SJSA1 (cell line): ENCODE measurements around the gene TMEM132D. TPM values are rescaled to one million over a fixed set of nuclear protein-coding genes. Genes with fewer than 3 reads are reported as not detected.
A peak's percentile ranks its signal among the peaks of the same experiment; 100 is the strongest.

Experiments used
- DNase-seq, 2 experiments: peaks; one replicate each; pipeline ENCODE4 v3.0.0-alpha.2; 2015 to 2020; ENCODE audit warnings: low spot score in 2 of 2, low read depth in 1 of 2
- H3K27ac ChIP-seq: fragments of 250-450 bp; sonication (Bioruptor Pico); 2 replicates; pipeline ENCODE4 v1.5.1; 2020; ENCODE audit warnings: mild to moderate bottlenecking, moderate library complexity
- H3K27me3 ChIP-seq: fragments of 250-450 bp; sonication (Bioruptor Pico); replicated peaks from 2 replicates; pipeline ENCODE4 v1.5.1; 2020; ENCODE audit warnings: mild to moderate bottlenecking, moderate library complexity
- H3K36me3 ChIP-seq: fragments of 250-450 bp; sonication (Bioruptor Pico); 2 replicates; pipeline ENCODE4 v1.5.1; 2020; ENCODE audit warnings: mild to moderate bottlenecking
- H3K4me1 ChIP-seq: fragments of 250-450 bp; sonication (Bioruptor Pico); replicated peaks from 2 replicates; pipeline ENCODE4 v1.6.1; 2021; ENCODE audit warnings: mild to moderate bottlenecking
- H3K4me3 ChIP-seq: fragments of 250-450 bp; sonication (Bioruptor Pico); 2 replicates; pipeline ENCODE4 v1.5.1; 2020; ENCODE audit warnings: mild to moderate bottlenecking
- H3K9me3 ChIP-seq: fragments of 250-450 bp; sonication (Bioruptor Pico); replicated peaks from 2 replicates; pipeline ENCODE4 v1.5.1; 2020; ENCODE audit warnings: mild to moderate bottlenecking
- total RNA-seq: library from RNA; depleted of rRNA; stranded (reverse); fragments of >200 nt; shearing (Covaris generic); gene quantifications from 2 replicates; pipeline ENCODE4 v1.2.3, GENCODE V29; 2014

Gene TMEM132D
- total RNA-seq, 1 experiment from 2014 or later, result not detected

- DNase-seq, result no peak
- H3K4me3 ChIP-seq, result no peak overlapping the region
- H3K9me3 ChIP-seq, result no peaks in the 10 kb centered on the region; the same call in 1 of the 2 replicates
- H3K4me1 ChIP-seq, result no peaks in the 10 kb centered on the region
- H3K36me3 ChIP-seq, result no peaks in the 10 kb centered on the region
- H3K27me3 ChIP-seq, result no peaks in the 10 kb centered on the region
- H3K27ac ChIP-seq, result no peak overlapping the region
These were observed 124.8 kb downstream of the TMEM132D start for GRCh38 chr12:129779033-129779432.

- Histone ChIP-seq H3K9me3 (peaks cover 3% of the 10 kb centered on the region; the same call in 1 of the 2 replicates), H3K36me3 (no peaks in the 10 kb centered on the region)
- DNase-seq, result no peak
These were observed 126.7 kb downstream of the TMEM132D start for GRCh38 chr12:129776977-129777667.

GRCh38 chr12:129772501-129773493, 131.0 kb downstream of the TMEM132D start:
- H3K27me3 ChIP-seq, result no peaks in the 10 kb centered on the region
- H3K4me1 ChIP-seq, result no peaks in the 10 kb centered on the region
- H3K4me3 ChIP-seq, result no peak overlapping the region
- H3K36me3 ChIP-seq, result no peaks in the 10 kb centered on the region
- no peak for DNase-seq
- no peak overlapping the region for H3K27ac ChIP-seq
- H3K9me3 ChIP-seq, result peaks cover 3% of the 10 kb centered on the region; the same call in 1 of the 2 replicates

More at GRCh38 chr12:129776977-129777667, 126.7 kb downstream of the TMEM132D start:
- Histone ChIP-seq H3K4me1 (no peaks in the 10 kb centered on the region), H3K27ac (no peak overlapping the region), H3K27me3 (no peaks in the 10 kb centered on the region), H3K4me3 (no peak overlapping the region)

- DNase-seq, result no peak
- no peak overlapping the region for H3K4me3 ChIP-seq
- H3K4me1 ChIP-seq, result no peaks in the 10 kb centered on the region
- peaks cover 3% of the 10 kb centered on the region; the same call in 1 of the 2 replicates for H3K9me3 ChIP-seq
- no peaks in the 10 kb centered on the region for H3K27me3 ChIP-seq
- no peaks in the 10 kb centered on the region for H3K36me3 ChIP-seq
- no peak overlapping the region for H3K27ac ChIP-seq
These were observed 132.6 kb downstream of the TMEM132D start for GRCh38 chr12:129771238-129771637.

- Histone ChIP-seq H3K27ac (no peak overlapping the region), H3K4me3 (no peak overlapping the region), H3K36me3 (no peaks in the 10 kb centered on the region), H3K9me3 (no peaks in the 10 kb centered on the region), H3K4me1 (no peaks in the 10 kb centered on the region), H3K27me3 (no peaks in the 10 kb centered on the region)
- DNase-seq, result no peak
These were observed 138.1 kb downstream of the TMEM132D start for GRCh38 chr12:129765719-129766118.

GRCh38 chr12:129762436-129762835, 141.4 kb downstream of the TMEM132D start:
- Histone ChIP-seq H3K9me3 (no peaks in the 10 kb centered on the region), H3K36me3 (no peaks in the 10 kb centered on the region), H3K27me3 (no peaks in the 10 kb centered on the region), H3K27ac (no peak overlapping the region), H3K4me1 (no peaks in the 10 kb centered on the region), H3K4me3 (no peak overlapping the region)
- no peak for DNase-seq

- Histone ChIP-seq H3K27ac (peak overlapping the region; percentile 43; the same call in 1 of the 2 replicates), H3K27me3 (no peaks in the 10 kb centered on the region), H3K4me1 (no peaks in the 10 kb centered on the region), H3K36me3 (no peaks in the 10 kb centered on the region), H3K4me3 (no peak overlapping the region), H3K9me3 (no peaks in the 10 kb centered on the region)
- DNase-seq, result peak in 1 of 2 experiments; percentile 12
These were observed 150.2 kb downstream of the TMEM132D start for GRCh38 chr12:129753586-129753985.

- no peaks in the 10 kb centered on the region for H3K36me3 ChIP-seq
- no peak overlapping the region for H3K27ac ChIP-seq
- H3K4me1 ChIP-seq, result no peaks in the 10 kb centered on the region
- DNase-seq, result no peak
- H3K27me3 ChIP-seq, result no peaks in the 10 kb centered on the region
- no peak overlapping the region for H3K4me3 ChIP-seq
- H3K9me3 ChIP-seq, result no peaks in the 10 kb centered on the region; the same call in 1 of the 2 replicates
These were observed 153.4 kb downstream of the TMEM132D start for GRCh38 chr12:129750421-129750820.

- no peaks in the 10 kb centered on the region for H3K4me1 ChIP-seq
- no peak overlapping the region for H3K4me3 ChIP-seq
- H3K36me3 ChIP-seq, result no peaks in the 10 kb centered on the region
- DNase-seq, result no peak
- H3K27ac ChIP-seq, result no peak overlapping the region
- no peaks in the 10 kb centered on the region for H3K27me3 ChIP-seq
- no peaks in the 10 kb centered on the region; the same call in 1 of the 2 replicates for H3K9me3 ChIP-seq
These were observed 157.5 kb downstream of the TMEM132D start for GRCh38 chr12:129746318-129746717.

GRCh38 chr12:129729170-129729569, 174.7 kb downstream of the TMEM132D start:
- Histone ChIP-seq H3K36me3 (no peaks in the 10 kb centered on the region), H3K4me1 (no peaks in the 10 kb centered on the region), H3K9me3 (peaks cover 8% of the 10 kb centered on the region; the same call in 1 of the 2 replicates), H3K27ac (no peak overlapping the region), H3K27me3 (no peaks in the 10 kb centered on the region), H3K4me3 (no peak overlapping the region)
- DNase-seq, result no peak

GRCh38 chr12:129727100-129727499, 176.7 kb downstream of the TMEM132D start:
- peaks cover 4% of the 10 kb centered on the region; the same call in 1 of the 2 replicates for H3K9me3 ChIP-seq
- DNase-seq, result no peak
- no peaks in the 10 kb centered on the region for H3K27me3 ChIP-seq
- no peak overlapping the region for H3K4me3 ChIP-seq
- no peaks in the 10 kb centered on the region for H3K4me1 ChIP-seq
- no peak overlapping the region for H3K27ac ChIP-seq
- no peaks in the 10 kb centered on the region for H3K36me3 ChIP-seq

- H3K36me3 ChIP-seq, result no peaks in the 10 kb centered on the region
- DNase-seq, result no peak
- peaks cover 4% of the 10 kb centered on the region; the same call in 1 of the 2 replicates for H3K9me3 ChIP-seq
- H3K4me3 ChIP-seq, result no peak overlapping the region
- no peaks in the 10 kb centered on the region for H3K4me1 ChIP-seq
- no peak overlapping the region for H3K27ac ChIP-seq
- no peaks in the 10 kb centered on the region for H3K27me3 ChIP-seq
These were observed 180.6 kb downstream of the TMEM132D start for GRCh38 chr12:129723260-129723659.

GRCh38 chr12:129720618-129721017, 183.2 kb downstream of the TMEM132D start:
- no peak for DNase-seq
- H3K27me3 ChIP-seq, result no peaks in the 10 kb centered on the region
- no peaks in the 10 kb centered on the region for H3K4me1 ChIP-seq
- H3K9me3 ChIP-seq, result peaks cover 5% of the 10 kb centered on the region; the same call in 1 of the 2 replicates
- no peak overlapping the region for H3K27ac ChIP-seq
- H3K36me3 ChIP-seq, result no peaks in the 10 kb centered on the region
- no peak overlapping the region for H3K4me3 ChIP-seq

- Histone ChIP-seq H3K27ac (no peak overlapping the region), H3K27me3 (no peaks in the 10 kb centered on the region), H3K4me3 (no peak overlapping the region), H3K4me1 (no peaks in the 10 kb centered on the region), H3K36me3 (no peaks in the 10 kb centered on the region), H3K9me3 (peaks cover 2% of the 10 kb centered on the region; the same call in 1 of the 2 replicates)
- no peak for DNase-seq
These were observed 184.4 kb downstream of the TMEM132D start for GRCh38 chr12:129719416-129719815.
